IPS-15b (cell line): ENCODE results near the gene PTPRM.

Experiments used
- H3K27me3 ChIP-seq: one replicate; pipeline ENCODE4 v1.6.1; 2013; ENCODE audit warnings: low read length; ENCODE audit not compliant: control insufficient read depth, insufficient read depth
- H3K36me3 ChIP-seq: one replicate; pipeline ENCODE4 v1.6.1; 2013; ENCODE audit warnings: low read length; ENCODE audit not compliant: control insufficient read depth, insufficient read depth
- H3K4me1 ChIP-seq: one replicate; pipeline ENCODE4 v1.6.1; 2013; ENCODE audit warnings: mild to moderate bottlenecking, low read length; ENCODE audit not compliant: control insufficient read depth, insufficient read depth
- H3K4me3 ChIP-seq: one replicate; pipeline ENCODE4 v1.5.1; 2013; ENCODE audit warnings: low read depth, low read length
- H3K9ac ChIP-seq: one replicate; pipeline ENCODE4 v1.6.1; 2013; ENCODE audit warnings: low read depth, mild to moderate bottlenecking, low read length
- H3K9me3 ChIP-seq: one replicate; pipeline ENCODE4 v1.6.1; 2013; ENCODE audit warnings: mild to moderate bottlenecking, low read length; ENCODE audit not compliant: control insufficient read depth, insufficient read depth

Gene PTPRM

GRCh38 chr18:7566567-7567473, at the start of gene PTPRM:
Gene PTPRM, plus strand, starts transcription at chr18:7567316. Its CDS starts 503 bp downstream, at chr18:7567819.
- H3K9ac ChIP-seq, result peak within 1 kb of the TSS; percentile 62
- no peaks in the 10 kb centered on the region for H3K36me3 ChIP-seq
- no peaks in the 10 kb centered on the region for H3K9me3 ChIP-seq
- peaks cover 40% of the 10 kb centered on the region for H3K27me3 ChIP-seq
- peak within 1 kb of the TSS; percentile 61 for H3K4me3 ChIP-seq
- peaks cover 7% of the 10 kb centered on the region for H3K4me1 ChIP-seq

GRCh38 chr18:7517852-7518251, 49.3 kb upstream of the PTPRM start:
- Histone ChIP-seq H3K9ac (no peak overlapping the region), H3K4me3 (no peak overlapping the region), H3K27me3 (no peaks in the 10 kb centered on the region), H3K9me3 (no peaks in the 10 kb centered on the region), H3K36me3 (no peaks in the 10 kb centered on the region), H3K4me1 (peaks cover 5% of the 10 kb centered on the region)

- H3K9me3 ChIP-seq, result no peaks in the 10 kb centered on the region
- H3K36me3 ChIP-seq, result no peaks in the 10 kb centered on the region
- H3K4me3 ChIP-seq, result no peak overlapping the region
- no peak overlapping the region for H3K9ac ChIP-seq
- H3K27me3 ChIP-seq, result no peaks in the 10 kb centered on the region
- H3K4me1 ChIP-seq, result peaks cover 10% of the 10 kb centered on the region
Observed at GRCh38 chr18:7520200-7520785, 46.8 kb upstream of the PTPRM start.

- no peak overlapping the region for H3K4me3 ChIP-seq
- no peaks in the 10 kb centered on the region for H3K36me3 ChIP-seq
- H3K27me3 ChIP-seq, result no peaks in the 10 kb centered on the region
- no peak overlapping the region for H3K9ac ChIP-seq
- peaks cover 10% of the 10 kb centered on the region for H3K4me1 ChIP-seq
- no peaks in the 10 kb centered on the region for H3K9me3 ChIP-seq
Observed at GRCh38 chr18:7521226-7521856, 45.8 kb upstream of the PTPRM start.

- no peak overlapping the region for H3K9ac ChIP-seq
- peaks cover 6% of the 10 kb centered on the region for H3K4me1 ChIP-seq
- no peaks in the 10 kb centered on the region for H3K9me3 ChIP-seq
- no peaks in the 10 kb centered on the region for H3K36me3 ChIP-seq
- no peaks in the 10 kb centered on the region for H3K27me3 ChIP-seq
- H3K4me3 ChIP-seq, result no peak overlapping the region
Observed at GRCh38 chr18:7523772-7524171, 43.3 kb upstream of the PTPRM start.

GRCh38 chr18:7524786-7525185, 42.3 kb upstream of the PTPRM start:
- H3K4me3 ChIP-seq, result no peak overlapping the region
- H3K9me3 ChIP-seq, result no peaks in the 10 kb centered on the region
- no peak overlapping the region for H3K9ac ChIP-seq
- H3K27me3 ChIP-seq, result no peaks in the 10 kb centered on the region
- H3K4me1 ChIP-seq, result peaks cover 6% of the 10 kb centered on the region
- H3K36me3 ChIP-seq, result no peaks in the 10 kb centered on the region

GRCh38 chr18:7532942-7533341, 34.2 kb upstream of the PTPRM start:
- Histone ChIP-seq H3K4me3 (no peak overlapping the region), H3K27me3 (no peaks in the 10 kb centered on the region), H3K4me1 (no peaks in the 10 kb centered on the region), H3K9ac (no peak overlapping the region), H3K9me3 (no peaks in the 10 kb centered on the region), H3K36me3 (no peaks in the 10 kb centered on the region)

- no peaks in the 10 kb centered on the region for H3K4me1 ChIP-seq
- H3K9ac ChIP-seq, result no peak overlapping the region
- no peaks in the 10 kb centered on the region for H3K36me3 ChIP-seq
- H3K27me3 ChIP-seq, result no peaks in the 10 kb centered on the region
- no peaks in the 10 kb centered on the region for H3K9me3 ChIP-seq
- H3K4me3 ChIP-seq, result no peak overlapping the region
Observed at GRCh38 chr18:7535436-7536205, 31.5 kb upstream of the PTPRM start.

GRCh38 chr18:7537145-7537544, 30.0 kb upstream of the PTPRM start:
- Histone ChIP-seq H3K36me3 (no peaks in the 10 kb centered on the region), H3K9ac (no peak overlapping the region), H3K9me3 (no peaks in the 10 kb centered on the region), H3K27me3 (no peaks in the 10 kb centered on the region), H3K4me3 (no peak overlapping the region), H3K4me1 (no peaks in the 10 kb centered on the region)

GRCh38 chr18:7541835-7542234, 25.3 kb upstream of the PTPRM start:
- H3K9me3 ChIP-seq, result no peaks in the 10 kb centered on the region
- no peaks in the 10 kb centered on the region for H3K4me1 ChIP-seq
- no peak overlapping the region for H3K4me3 ChIP-seq
- no peak overlapping the region for H3K9ac ChIP-seq
- no peaks in the 10 kb centered on the region for H3K36me3 ChIP-seq
- no peaks in the 10 kb centered on the region for H3K27me3 ChIP-seq

- Histone ChIP-seq H3K4me1 (no peaks in the 10 kb centered on the region), H3K9ac (no peak overlapping the region), H3K4me3 (no peak overlapping the region), H3K27me3 (no peaks in the 10 kb centered on the region), H3K36me3 (no peaks in the 10 kb centered on the region), H3K9me3 (no peaks in the 10 kb centered on the region)
Observed at GRCh38 chr18:7544686-7545085, 22.4 kb upstream of the PTPRM start.
